GM06990 (cell line): ENCODE data around the gene ZBTB8B.

Source experiments
- DNase-seq: peaks from one replicate; pipeline ENCODE4 v3.0.0-alpha.2; 2011; ENCODE audit not compliant: insufficient read length; ENCODE audit errors: extremely low read depth
- H3K27me3 ChIP-seq: replicated peaks from 2 replicates; pipeline ENCODE4 v1.6.0; 2011; ENCODE audit warnings: low read length; ENCODE audit not compliant: control insufficient read depth, insufficient read depth
- H3K36me3 ChIP-seq: 2 replicates; pipeline ENCODE4 v1.5.1; 2011; ENCODE audit warnings: low read length; ENCODE audit not compliant: control insufficient read depth, insufficient read depth
- H3K4me3 ChIP-seq: replicated peaks from 2 replicates; pipeline ENCODE4 v1.5.1; 2011; ENCODE audit warnings: low read depth, mild to moderate bottlenecking, control low read depth, low read length
- TF ChIP-seq, protein P1 (sequence below): IDR thresholded peaks from 2 replicates; pipeline ENCODE4 v1.5.1; 2011; ENCODE audit warnings: low read length, control low read depth, mild to moderate bottlenecking, inconsistent platforms; ENCODE audit not compliant: insufficient read depth, poor library complexity, severe bottlenecking

Gene ZBTB8B

DNA sequence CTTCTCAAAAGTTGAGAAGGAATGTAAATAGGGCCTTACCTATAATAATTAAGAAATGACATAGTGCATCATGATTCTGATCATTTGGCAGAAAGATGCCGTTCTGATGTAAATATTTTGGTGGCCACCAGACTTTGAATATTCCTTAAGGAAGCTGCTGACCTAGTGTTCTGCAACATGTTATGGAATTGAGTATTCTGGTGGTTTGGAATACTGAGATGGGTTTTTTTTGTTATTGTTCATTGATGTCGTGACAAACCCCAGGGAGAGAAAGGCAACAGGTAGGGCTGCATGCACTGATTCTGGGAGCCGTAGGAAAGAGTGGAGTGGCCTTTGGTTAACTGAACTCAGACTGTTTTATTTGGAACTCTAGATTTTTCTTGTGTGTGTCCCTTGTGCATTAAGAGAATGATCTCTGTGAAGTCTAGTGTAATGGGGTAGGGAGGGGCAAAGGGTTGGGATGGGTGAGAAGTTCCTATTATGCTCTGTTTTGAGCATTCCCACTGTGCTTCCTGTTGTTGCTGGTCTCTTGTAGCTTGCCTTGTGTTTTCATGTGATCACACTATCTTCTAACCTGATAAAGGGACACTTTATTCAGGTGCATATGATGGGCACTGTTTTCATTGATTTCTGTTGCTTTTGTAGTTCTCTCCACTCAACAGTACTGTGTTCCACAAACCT is 25.0 kb downstream of the ZBTB8B start:
- no peaks in the 10 kb centered on the region; the same call in none of the 2 replicates for H3K27me3 ChIP-seq
- TF ChIP-seq, protein P1, sequence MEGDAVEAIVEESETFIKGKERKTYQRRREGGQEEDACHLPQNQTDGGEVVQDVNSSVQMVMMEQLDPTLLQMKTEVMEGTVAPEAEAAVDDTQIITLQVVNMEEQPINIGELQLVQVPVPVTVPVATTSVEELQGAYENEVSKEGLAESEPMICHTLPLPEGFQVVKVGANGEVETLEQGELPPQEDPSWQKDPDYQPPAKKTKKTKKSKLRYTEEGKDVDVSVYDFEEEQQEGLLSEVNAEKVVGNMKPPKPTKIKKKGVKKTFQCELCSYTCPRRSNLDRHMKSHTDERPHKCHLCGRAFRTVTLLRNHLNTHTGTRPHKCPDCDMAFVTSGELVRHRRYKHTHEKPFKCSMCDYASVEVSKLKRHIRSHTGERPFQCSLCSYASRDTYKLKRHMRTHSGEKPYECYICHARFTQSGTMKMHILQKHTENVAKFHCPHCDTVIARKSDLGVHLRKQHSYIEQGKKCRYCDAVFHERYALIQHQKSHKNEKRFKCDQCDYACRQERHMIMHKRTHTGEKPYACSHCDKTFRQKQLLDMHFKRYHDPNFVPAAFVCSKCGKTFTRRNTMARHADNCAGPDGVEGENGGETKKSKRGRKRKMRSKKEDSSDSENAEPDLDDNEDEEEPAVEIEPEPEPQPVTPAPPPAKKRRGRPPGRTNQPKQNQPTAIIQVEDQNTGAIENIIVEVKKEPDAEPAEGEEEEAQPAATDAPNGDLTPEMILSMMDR: no peak

GRCh38 chr1:32491386-32491785 is 26.5 kb downstream of the ZBTB8B start:
- TF ChIP-seq, protein P1: no peak
- Histone ChIP-seq H3K27me3 (no peaks in the 10 kb centered on the region), H3K36me3 (no peaks in the 10 kb centered on the region), H3K4me3 (no peak overlapping the region)
- DNase-seq: no peak

More for the DNA sequence above, 25.0 kb downstream of the ZBTB8B start:
- no peak overlapping the region for H3K4me3 ChIP-seq
- H3K36me3 ChIP-seq: no peaks in the 10 kb centered on the region
- no peak for DNase-seq

GRCh38 chr1:32494196-32494595 is 29.3 kb downstream of the ZBTB8B start:
- no peaks in the 10 kb centered on the region for H3K36me3 ChIP-seq
- DNase-seq: no peak
- no peak overlapping the region for H3K4me3 ChIP-seq
- TF ChIP-seq, protein P1: no peak
- no peaks in the 10 kb centered on the region for H3K27me3 ChIP-seq

GRCh38 chr1:32494711-32495337 is 30.0 kb downstream of the ZBTB8B start:
- Histone ChIP-seq H3K27me3 (no peaks in the 10 kb centered on the region), H3K36me3 (no peaks in the 10 kb centered on the region), H3K4me3 (no peak overlapping the region)
- TF ChIP-seq, protein P1: no peak
- no peak for DNase-seq

GRCh38 chr1:32496127-32496526 is 31.3 kb downstream of the ZBTB8B start:
- TF ChIP-seq, protein P1: no peak
- no peak for DNase-seq
- H3K4me3 ChIP-seq: no peak overlapping the region
- no peaks in the 10 kb centered on the region for H3K36me3 ChIP-seq
- H3K27me3 ChIP-seq: no peaks in the 10 kb centered on the region
